Endodermal cell (in vitro differentiated cells): ENCODE measurements around the gene BEND6. TPM values are rescaled to one million over a fixed set of nuclear protein-coding genes. Genes with fewer than 3 reads are reported as not detected.

Experiments
- DNase-seq: peaks from one replicate; pipeline ENCODE4 v3.0.0-alpha.2; 2017
- H3K27ac ChIP-seq: 2 replicates; pipeline ENCODE4 v1.5.1; 2013; ENCODE audit warnings: mild to moderate bottlenecking, low read depth, low read length, moderate library complexity
- H3K27me3 ChIP-seq: 2 replicates; pipeline ENCODE4 v1.6.1; 2013; ENCODE audit warnings: mild to moderate bottlenecking, low read length, moderate library complexity; ENCODE audit not compliant: insufficient read depth, control insufficient read depth, poor library complexity, severe bottlenecking
- H3K36me3 ChIP-seq: 2 replicates; pipeline ENCODE4 v1.7.0; 2013; ENCODE audit warnings: mild to moderate bottlenecking, low read length, moderate library complexity; ENCODE audit not compliant: control insufficient read depth, insufficient read depth
- H3K4me1 ChIP-seq: one replicate; pipeline ENCODE4 v1.7.0; 2013; ENCODE audit warnings: low read length; ENCODE audit not compliant: control insufficient read depth, insufficient read depth
- H3K4me3 ChIP-seq: 2 replicates; pipeline ENCODE4 v1.5.1; 2013; ENCODE audit warnings: mild to moderate bottlenecking, low read length, moderate library complexity
- H3K9ac ChIP-seq: 2 replicates; pipeline ENCODE4 v1.6.1; 2013; ENCODE audit warnings: mild to moderate bottlenecking, low read length, moderate library complexity; ENCODE audit not compliant: poor library complexity, severe bottlenecking; ENCODE audit errors: extremely low read depth
- H3K9me3 ChIP-seq: 2 replicates; pipeline ENCODE4 v1.6.1; 2013; ENCODE audit warnings: mild to moderate bottlenecking, low read length, moderate library complexity; ENCODE audit not compliant: control insufficient read depth
- H3K27ac Mint-ChIP-seq: 2 replicates; pipeline ENCODE4 v1.8.0; 2020; ENCODE audit warnings: mixed read lengths
- H3K27me3 Mint-ChIP-seq: 2 replicates; pipeline ENCODE4 v1.8.0; 2021; ENCODE audit warnings: mild to moderate bottlenecking, mixed read lengths; ENCODE audit not compliant: insufficient read depth
- H3K36me3 Mint-ChIP-seq: 2 replicates; pipeline ENCODE4 v1.8.0; 2020; ENCODE audit warnings: low read depth, mixed read lengths
- H3K4me1 Mint-ChIP-seq: 2 replicates; pipeline ENCODE4 v1.8.0; 2020; ENCODE audit warnings: mixed read lengths
- H3K4me3 Mint-ChIP-seq: 2 replicates; pipeline ENCODE4 v1.8.0; 2020; ENCODE audit warnings: mild to moderate bottlenecking, moderate library complexity, mixed read lengths
- H3K9me3 Mint-ChIP-seq: 2 replicates; pipeline ENCODE4 v1.8.0; 2020; ENCODE audit warnings: mild to moderate bottlenecking, mixed read lengths
- WGBS, 2 experiments: methylation state at CpG; one replicate each; pipeline versions ENCODE4 v1.1.5 to v1.1.7; 2013; ENCODE audit warnings: missing lambda C conversion rate in 2 of 2, mixed read lengths in 1 of 2; ENCODE audit not compliant: insufficient coverage in 1 of 2, insufficient read length in 1 of 2; 5-methylcytosine and 5-hydroxymethylcytosine counted together
- total RNA-seq, 2 donors: library from RNA; stranded (reverse); fragmentation: NEBNext Ultra II Directional in 1 of 2; extraction: Animal tissue kit (Norgen Biotek cat#: 25700) in 1 of 2; gene quantifications; 2 replicates in 1 of 2; 3 replicates in 1 of 2; pipeline ENCODE4 v1.2.1, GENCODE V29; 2021
- TF ChIP-seq, protein P1 (sequence below): fragments of 200-600 bp; sonication (generic); conservative IDR thresholded peaks from 2 replicates; pipeline ENCODE4 v1.5.0; 2021; ENCODE audit warnings: antibody characterized with exemption, mild to moderate bottlenecking

The BEND6 gene
- total RNA-seq, 2 donors from 2014 or later: 0.57 to 0.95 TPM

DNA sequence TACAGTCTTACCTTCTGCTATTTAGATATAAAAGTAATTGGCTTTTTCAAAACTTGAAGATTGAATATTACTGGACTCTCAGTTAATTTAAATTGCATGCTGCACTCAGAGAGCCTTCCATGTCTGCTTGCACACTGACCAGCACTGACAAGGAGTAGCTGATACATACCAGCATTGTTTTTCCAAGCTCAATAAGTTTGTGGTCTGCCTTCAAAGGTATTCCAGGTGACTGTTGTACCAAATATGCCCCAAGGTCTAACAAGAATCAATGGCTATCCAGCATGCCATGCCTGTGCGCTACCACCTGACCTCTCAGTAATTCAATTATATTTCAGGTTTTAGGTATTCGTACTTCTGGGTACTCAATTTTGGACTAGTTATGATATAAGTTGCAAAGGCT is 30.0 kb downstream of the BEND6 start:
- H3K27me3 Mint-ChIP-seq: no peaks in the 10 kb centered on the region
- Histone ChIP-seq H3K9me3 (no peaks in the 10 kb centered on the region), H3K27me3 (no peaks in the 10 kb centered on the region), H3K27ac (no peak overlapping the region), H3K9ac (no peak overlapping the region), H3K4me1 (no peaks in the 10 kb centered on the region), H3K36me3 (no peaks in the 10 kb centered on the region), H3K4me3 (no peak overlapping the region)
- TF ChIP-seq, protein P1, sequence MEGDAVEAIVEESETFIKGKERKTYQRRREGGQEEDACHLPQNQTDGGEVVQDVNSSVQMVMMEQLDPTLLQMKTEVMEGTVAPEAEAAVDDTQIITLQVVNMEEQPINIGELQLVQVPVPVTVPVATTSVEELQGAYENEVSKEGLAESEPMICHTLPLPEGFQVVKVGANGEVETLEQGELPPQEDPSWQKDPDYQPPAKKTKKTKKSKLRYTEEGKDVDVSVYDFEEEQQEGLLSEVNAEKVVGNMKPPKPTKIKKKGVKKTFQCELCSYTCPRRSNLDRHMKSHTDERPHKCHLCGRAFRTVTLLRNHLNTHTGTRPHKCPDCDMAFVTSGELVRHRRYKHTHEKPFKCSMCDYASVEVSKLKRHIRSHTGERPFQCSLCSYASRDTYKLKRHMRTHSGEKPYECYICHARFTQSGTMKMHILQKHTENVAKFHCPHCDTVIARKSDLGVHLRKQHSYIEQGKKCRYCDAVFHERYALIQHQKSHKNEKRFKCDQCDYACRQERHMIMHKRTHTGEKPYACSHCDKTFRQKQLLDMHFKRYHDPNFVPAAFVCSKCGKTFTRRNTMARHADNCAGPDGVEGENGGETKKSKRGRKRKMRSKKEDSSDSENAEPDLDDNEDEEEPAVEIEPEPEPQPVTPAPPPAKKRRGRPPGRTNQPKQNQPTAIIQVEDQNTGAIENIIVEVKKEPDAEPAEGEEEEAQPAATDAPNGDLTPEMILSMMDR: no peak
- H3K36me3 Mint-ChIP-seq: no peaks in the 10 kb centered on the region
- WGBS, 2 experiments: 94% methylated on average over 2 of the region's 2 CpGs; no CpG with 5 or more reads in 1 of the 2 experiments
- H3K4me1 Mint-ChIP-seq: no peaks in the 10 kb centered on the region
- no peaks in the 10 kb centered on the region for H3K9me3 Mint-ChIP-seq
- H3K27ac Mint-ChIP-seq: no peak overlapping the region
- no peak for DNase-seq
- H3K4me3 Mint-ChIP-seq: no peak overlapping the region

DNA sequence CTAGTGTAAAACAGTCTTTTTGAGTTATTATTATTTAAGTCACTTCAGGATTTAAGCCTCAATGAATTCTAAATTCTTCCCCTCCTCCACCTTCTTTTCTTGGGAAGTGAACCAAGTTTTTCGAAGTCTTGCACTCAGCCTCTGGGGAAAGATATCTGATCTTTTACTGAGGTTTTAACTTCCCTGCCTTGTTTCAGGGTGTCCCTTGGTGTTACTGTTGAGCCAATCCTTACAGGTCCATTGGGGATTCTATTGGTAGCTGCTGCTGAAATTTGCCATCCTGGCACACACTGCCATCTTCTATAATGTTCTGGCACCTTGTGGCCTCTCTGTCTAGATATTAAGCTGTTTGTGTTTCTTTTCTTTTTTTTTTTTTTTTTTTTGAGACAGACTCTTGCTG is 31.7 kb downstream of the BEND6 start:
- Histone ChIP-seq H3K9me3 (no peaks in the 10 kb centered on the region), H3K27ac (no peak overlapping the region), H3K27me3 (no peaks in the 10 kb centered on the region), H3K4me3 (no peak overlapping the region), H3K36me3 (no peaks in the 10 kb centered on the region), H3K9ac (no peak overlapping the region), H3K4me1 (no peaks in the 10 kb centered on the region)
- no peak overlapping the region for H3K4me3 Mint-ChIP-seq
- H3K27ac Mint-ChIP-seq: no peak overlapping the region
- no peak for DNase-seq
- no peaks in the 10 kb centered on the region for H3K27me3 Mint-ChIP-seq
- H3K9me3 Mint-ChIP-seq: no peaks in the 10 kb centered on the region
- no peaks in the 10 kb centered on the region for H3K4me1 Mint-ChIP-seq
- 95% methylated on average over 1 of the region's 1 CpG; no CpG with 5 or more reads in 1 of the 2 experiments for WGBS, 2 experiments
- TF ChIP-seq, protein P1: no peak
- H3K36me3 Mint-ChIP-seq: no peaks in the 10 kb centered on the region

DNA sequence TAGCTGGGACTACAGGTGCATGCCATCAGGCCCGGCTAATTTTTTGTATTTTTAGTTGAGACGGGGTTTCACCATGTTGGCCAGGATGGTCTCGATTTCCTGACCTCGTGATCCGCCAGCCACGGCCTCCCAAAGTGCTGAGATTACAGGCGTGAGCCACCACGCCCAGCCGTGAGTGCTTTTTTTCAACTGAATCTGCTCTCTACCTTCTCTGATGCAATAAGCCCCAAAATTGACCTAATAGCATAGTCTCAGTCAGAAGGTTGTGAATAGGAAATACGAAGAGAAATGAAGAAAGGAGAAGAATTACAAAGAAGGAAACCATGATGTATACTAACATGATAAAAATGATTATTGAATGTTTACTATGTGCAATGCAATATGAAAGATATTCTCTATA is 33.2 kb downstream of the BEND6 start:
- H3K27me3 Mint-ChIP-seq: no peaks in the 10 kb centered on the region
- Histone ChIP-seq H3K4me3 (no peak overlapping the region), H3K9ac (no peak overlapping the region), H3K27ac (no peak overlapping the region), H3K9me3 (no peaks in the 10 kb centered on the region), H3K4me1 (no peaks in the 10 kb centered on the region), H3K36me3 (no peaks in the 10 kb centered on the region), H3K27me3 (no peaks in the 10 kb centered on the region)
- H3K36me3 Mint-ChIP-seq: no peaks in the 10 kb centered on the region
- H3K4me3 Mint-ChIP-seq: no peak overlapping the region
- 93 to 98% methylated on average over 9 to 10 of the region's 10 CpGs for WGBS, 2 experiments
- H3K9me3 Mint-ChIP-seq: no peaks in the 10 kb centered on the region
- no peak overlapping the region for H3K27ac Mint-ChIP-seq
- no peaks in the 10 kb centered on the region for H3K4me1 Mint-ChIP-seq
- DNase-seq: no peak
- TF ChIP-seq, protein P1: no peak
